Ectodermal cell (in vitro differentiated cells): ENCODE measurements around the gene TIAM2.

ENCODE experiments used
- H3K27ac ChIP-seq: 2 replicates; pipeline ENCODE4 v1.7.0; 2013; ENCODE audit warnings: mild to moderate bottlenecking, low read depth, low read length; ENCODE audit not compliant: insufficient read depth, poor library complexity, severe bottlenecking
- H3K27me3 ChIP-seq: 2 replicates; pipeline ENCODE4 v1.7.0; 2013; ENCODE audit warnings: mild to moderate bottlenecking, low read length; ENCODE audit not compliant: insufficient read depth, control insufficient read depth, poor library complexity, severe bottlenecking
- H3K36me3 ChIP-seq: one replicate; pipeline ENCODE4 v1.7.0; 2013; ENCODE audit warnings: low read length; ENCODE audit not compliant: control insufficient read depth, insufficient read depth
- H3K4me1 ChIP-seq: one replicate; pipeline ENCODE4 v1.7.0; 2013; ENCODE audit warnings: low read length; ENCODE audit not compliant: control insufficient read depth, insufficient read depth
- H3K4me3 ChIP-seq: 2 replicates; pipeline ENCODE4 v1.7.0; 2013; ENCODE audit warnings: low read depth, low read length, control low read depth; ENCODE audit not compliant: insufficient read depth
- H3K9me3 ChIP-seq: 2 replicates; pipeline ENCODE4 v1.7.0; 2013; ENCODE audit warnings: mild to moderate bottlenecking, low read length, moderate library complexity; ENCODE audit not compliant: control insufficient read depth
- WGBS, 2 experiments: methylation state at CpG; one replicate each; pipeline ENCODE4 v1.1.7; 2013; ENCODE audit warnings: missing lambda C conversion rate in 2 of 2; 5-methylcytosine and 5-hydroxymethylcytosine counted together

The TIAM2 gene

DNA sequence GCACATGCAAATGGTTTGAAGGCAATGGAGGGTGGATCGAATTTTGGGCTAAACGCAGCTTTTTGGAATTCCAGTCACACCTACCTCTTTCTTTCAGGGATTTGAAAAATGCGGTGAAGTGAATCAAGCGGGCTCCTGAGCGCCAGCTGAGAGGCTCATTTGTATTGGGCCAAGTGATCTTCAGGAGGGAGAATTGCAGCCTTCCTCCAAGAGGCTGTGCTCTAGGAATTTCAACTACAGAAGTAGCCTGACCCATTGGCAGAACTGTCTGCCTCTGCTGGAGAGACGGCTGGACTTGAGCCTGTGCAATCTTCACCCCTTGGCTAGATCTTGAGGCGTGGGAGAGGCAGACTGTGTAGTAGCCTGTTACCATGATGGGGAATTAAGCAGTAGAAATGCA lies 5.7 kb upstream of the TIAM2 start:
- Histone ChIP-seq H3K9me3 (no peaks in the 10 kb centered on the region), H3K27ac (no peak overlapping the region), H3K4me3 (no peak overlapping the region), H3K36me3 (no peaks in the 10 kb centered on the region), H3K27me3 (no peaks in the 10 kb centered on the region), H3K4me1 (peaks cover 10% of the 10 kb centered on the region)
- WGBS, 2 experiments: 76 to 77% methylated on average over 6 to 7 of the region's 7 CpGs

DNA sequence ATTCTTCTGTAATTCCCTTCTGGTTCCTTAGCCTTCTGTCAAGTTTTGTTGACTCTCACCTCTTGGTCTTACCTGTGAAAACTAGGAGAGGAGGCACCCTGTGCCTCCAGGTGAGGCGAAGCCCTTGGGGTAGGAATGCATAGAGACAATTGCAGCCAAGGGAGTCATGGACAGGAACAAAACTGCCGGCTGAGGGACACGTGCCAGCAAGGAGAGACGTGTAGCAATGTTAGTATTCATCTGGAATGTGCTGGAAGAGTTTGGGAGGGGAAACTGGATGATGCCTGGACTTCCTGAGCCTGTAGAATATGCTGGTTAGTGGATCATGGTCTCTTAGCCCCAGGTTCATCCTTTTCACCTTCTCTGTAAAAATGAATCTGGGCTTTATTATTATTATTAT lies 3.9 kb upstream of the TIAM2 start:
- no peak overlapping the region for H3K27ac ChIP-seq
- peaks cover 11% of the 10 kb centered on the region for H3K4me1 ChIP-seq
- no peak overlapping the region for H3K4me3 ChIP-seq
- no peaks in the 10 kb centered on the region for H3K9me3 ChIP-seq
- WGBS, 2 experiments: 82 to 87% methylated on average over 4 of the region's 4 CpGs
- H3K36me3 ChIP-seq: no peaks in the 10 kb centered on the region
- H3K27me3 ChIP-seq: no peaks in the 10 kb centered on the region

DNA sequence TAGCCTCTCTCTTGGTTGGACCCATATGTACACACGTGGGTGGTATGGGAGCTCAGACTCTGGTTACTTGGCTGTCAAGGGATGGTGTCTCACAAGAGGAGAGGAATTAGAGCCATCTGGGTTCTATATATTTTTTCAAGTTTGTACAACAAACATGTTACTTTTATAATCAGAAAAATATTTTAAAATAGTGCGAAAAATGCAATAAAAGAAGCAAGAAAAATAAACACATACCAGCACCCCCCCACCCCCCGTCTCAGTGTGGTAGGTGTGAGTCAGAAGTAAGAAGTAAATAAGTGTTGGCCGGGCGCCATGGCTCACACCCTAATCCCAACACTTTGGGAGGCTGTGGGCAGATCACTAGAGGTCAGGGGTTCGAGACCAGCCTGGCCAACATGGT lies 2.1 kb upstream of the TIAM2 start:
- Histone ChIP-seq H3K27me3 (no peaks in the 10 kb centered on the region), H3K4me3 (no peak overlapping the region), H3K36me3 (no peaks in the 10 kb centered on the region), H3K27ac (no peak overlapping the region), H3K9me3 (no peaks in the 10 kb centered on the region), H3K4me1 (peaks cover 20% of the 10 kb centered on the region)
- WGBS, 2 experiments: 91 to 97% methylated on average over 4 to 5 of the region's 6 CpGs

DNA sequence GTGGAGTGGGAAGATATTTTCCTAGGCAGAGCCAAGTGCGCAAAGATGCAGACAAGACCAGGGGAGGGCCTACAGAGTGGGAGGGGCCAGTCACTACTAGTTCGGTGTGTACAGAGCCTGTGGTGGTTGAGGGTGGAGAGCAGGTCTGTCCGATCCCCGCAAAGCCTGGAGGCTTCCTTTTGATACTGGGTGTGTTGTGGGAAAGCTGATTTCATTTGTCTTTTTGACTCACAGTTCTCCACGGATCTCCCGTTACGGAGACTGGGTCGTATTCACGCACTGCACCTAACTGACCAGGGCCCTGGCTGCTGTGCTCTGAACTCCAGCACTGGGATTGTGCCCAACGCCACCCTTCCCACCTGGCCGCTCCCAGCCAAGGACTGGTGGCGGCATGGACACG lies 1.4 kb upstream of the TIAM2 start:
- no peaks in the 10 kb centered on the region for H3K9me3 ChIP-seq
- no peak overlapping the region for H3K27ac ChIP-seq
- no peaks in the 10 kb centered on the region for H3K27me3 ChIP-seq
- no peaks in the 10 kb centered on the region for H3K36me3 ChIP-seq
- H3K4me3 ChIP-seq: no peak overlapping the region
- peaks cover 20% of the 10 kb centered on the region for H3K4me1 ChIP-seq
- WGBS, 2 experiments: 92 to 94% methylated on average over 13 of the region's 13 CpGs

DNA sequence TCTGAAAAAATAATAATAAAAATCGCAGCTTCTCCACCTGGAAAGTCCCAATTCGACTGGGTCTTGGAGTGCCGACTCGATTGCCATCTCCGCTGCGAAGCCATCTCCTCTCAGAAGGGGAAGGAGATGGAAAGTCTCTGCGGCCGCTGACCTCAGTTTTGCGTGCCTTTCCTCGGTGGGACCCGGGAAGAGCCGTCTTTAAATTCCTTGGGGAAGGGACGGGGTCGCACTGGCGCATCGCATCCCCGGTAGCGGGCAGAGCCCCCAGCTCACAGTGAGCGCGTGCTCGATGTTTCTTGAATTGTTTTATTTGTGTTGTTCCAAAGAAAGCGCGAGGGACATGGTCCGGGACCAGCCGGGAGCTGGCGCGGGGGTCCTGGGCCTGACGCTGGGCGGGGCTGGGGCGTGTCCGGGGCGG lies 270 bp upstream of the TIAM2 start:
- Histone ChIP-seq H3K9me3 (no peaks in the 10 kb centered on the region), H3K4me3 (peak overlapping the region; percentile 94), H3K4me1 (peaks cover 12% of the 10 kb centered on the region), H3K27ac (no peak overlapping the region), H3K27me3 (no peaks in the 10 kb centered on the region), H3K36me3 (no peaks in the 10 kb centered on the region)
- 11 to 12% methylated on average over 32 of the region's 32 CpGs for WGBS, 2 experiments

DNA sequence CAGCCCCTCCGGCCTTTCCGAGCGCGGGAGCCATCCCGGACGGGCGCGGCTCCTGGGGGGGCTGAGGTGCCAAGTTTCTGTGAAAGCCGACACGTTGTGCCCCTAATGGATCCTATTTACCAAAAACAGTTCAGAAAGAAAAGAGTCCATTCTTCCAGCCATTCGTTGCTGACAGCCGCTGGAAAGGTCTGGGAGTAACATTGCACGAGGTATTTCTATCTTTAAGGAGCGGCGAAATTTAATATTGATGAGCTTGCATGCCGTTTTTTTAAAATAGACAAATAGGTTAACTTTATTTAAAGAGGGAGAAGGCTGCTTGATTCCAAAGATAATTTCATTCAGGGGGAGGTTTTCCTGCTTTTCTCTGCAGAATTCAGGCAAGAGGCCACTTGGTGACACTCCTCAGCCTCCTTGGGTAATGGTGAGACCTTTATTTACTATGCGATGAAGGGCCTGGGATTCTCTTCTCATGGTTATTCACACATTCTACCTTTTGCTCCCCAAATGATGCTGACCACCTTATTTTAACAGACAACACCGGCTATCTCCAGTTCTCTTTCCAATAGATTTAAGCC lies 988 bp downstream of the TIAM2 start:
- WGBS, 2 experiments: 8% methylated on average over 18 of the region's 18 CpGs
- Histone ChIP-seq H3K27me3 (no peaks in the 10 kb centered on the region), H3K36me3 (no peaks in the 10 kb centered on the region), H3K27ac (no peak overlapping the region), H3K4me1 (peaks cover 12% of the 10 kb centered on the region), H3K9me3 (no peaks in the 10 kb centered on the region), H3K4me3 (peak overlapping the region; percentile 94)

DNA sequence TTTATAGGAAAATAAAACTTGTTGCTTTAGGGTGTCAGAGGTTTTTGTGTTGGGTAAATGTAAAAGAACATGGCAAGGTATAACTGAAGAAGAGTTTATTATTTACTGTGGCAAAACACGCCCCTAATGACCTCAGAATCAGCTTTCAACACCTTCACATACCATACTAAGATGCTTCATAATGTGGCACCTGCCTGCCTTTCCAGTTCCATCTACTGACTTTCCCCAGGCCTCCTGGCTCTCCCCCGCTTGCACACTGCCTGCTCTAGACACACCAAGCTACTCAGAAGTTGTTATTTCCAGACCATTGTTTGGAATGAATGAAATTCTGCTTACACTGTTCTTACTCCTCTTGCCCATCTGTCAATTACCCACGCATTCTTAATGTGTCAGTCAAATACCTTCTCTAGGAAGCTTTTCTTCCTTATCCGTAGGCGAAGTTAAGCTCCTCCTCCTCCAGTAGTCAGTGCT lies 1.8 kb downstream of the TIAM2 start:
- peak overlapping the region; percentile 2 for H3K4me3 ChIP-seq
- no peak overlapping the region for H3K27ac ChIP-seq
- H3K27me3 ChIP-seq: no peaks in the 10 kb centered on the region
- 62% methylated on average over 5 of the region's 5 CpGs for WGBS, 2 experiments
- H3K36me3 ChIP-seq: no peaks in the 10 kb centered on the region
- peaks cover 12% of the 10 kb centered on the region for H3K4me1 ChIP-seq
- H3K9me3 ChIP-seq: no peaks in the 10 kb centered on the region

DNA sequence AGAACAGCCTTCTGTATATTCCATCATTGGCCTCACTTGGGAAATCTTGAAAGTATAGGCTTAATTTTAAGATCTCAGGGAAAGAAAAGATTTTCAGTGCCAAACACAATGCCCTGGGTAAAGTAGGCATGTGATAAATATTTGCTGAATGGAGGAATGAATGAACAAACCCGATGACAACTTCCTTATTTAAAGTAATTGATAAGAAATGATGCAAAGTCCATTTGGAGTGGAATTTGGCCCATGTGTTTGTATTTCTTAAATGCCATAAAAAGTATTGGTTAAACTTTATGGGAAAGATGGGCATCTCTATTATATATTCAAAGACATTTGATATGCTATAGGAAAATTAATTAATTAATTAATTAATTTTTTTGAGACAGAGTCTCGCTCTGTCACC lies 3.7 kb downstream of the TIAM2 start:
- Histone ChIP-seq H3K27ac (no peak overlapping the region), H3K36me3 (no peaks in the 10 kb centered on the region), H3K4me1 (peaks cover 15% of the 10 kb centered on the region), H3K4me3 (no peak overlapping the region), H3K27me3 (no peaks in the 10 kb centered on the region), H3K9me3 (no peaks in the 10 kb centered on the region)
- WGBS, 2 experiments: 87 to 98% methylated on average over 2 of the region's 2 CpGs

DNA sequence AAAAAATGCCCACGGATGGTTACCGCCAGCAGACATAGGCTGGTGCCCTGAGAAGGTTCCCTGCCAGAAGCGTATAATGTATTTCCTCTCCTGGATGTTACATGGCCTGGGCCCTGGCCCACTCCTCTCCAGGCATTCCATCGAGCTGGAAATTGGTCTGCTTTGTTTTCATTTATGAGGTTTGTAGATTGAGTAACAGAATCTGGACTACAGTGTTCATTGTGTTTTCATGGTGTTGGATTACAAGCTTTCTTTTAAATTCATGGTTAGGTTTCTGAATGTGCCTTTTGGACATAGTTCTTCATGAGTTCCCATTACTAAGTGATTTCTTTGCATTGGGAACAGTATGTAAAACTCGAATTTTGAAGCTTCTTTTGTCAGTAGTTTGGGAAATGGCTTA lies 6.4 kb downstream of the TIAM2 start:
- H3K27ac ChIP-seq: no peak overlapping the region
- no peaks in the 10 kb centered on the region for H3K9me3 ChIP-seq
- peaks cover 10% of the 10 kb centered on the region for H3K4me1 ChIP-seq
- no peaks in the 10 kb centered on the region for H3K36me3 ChIP-seq
- H3K4me3 ChIP-seq: no peak overlapping the region
- H3K27me3 ChIP-seq: no peaks in the 10 kb centered on the region
- 94 to 96% methylated on average over 5 of the region's 5 CpGs for WGBS, 2 experiments

DNA sequence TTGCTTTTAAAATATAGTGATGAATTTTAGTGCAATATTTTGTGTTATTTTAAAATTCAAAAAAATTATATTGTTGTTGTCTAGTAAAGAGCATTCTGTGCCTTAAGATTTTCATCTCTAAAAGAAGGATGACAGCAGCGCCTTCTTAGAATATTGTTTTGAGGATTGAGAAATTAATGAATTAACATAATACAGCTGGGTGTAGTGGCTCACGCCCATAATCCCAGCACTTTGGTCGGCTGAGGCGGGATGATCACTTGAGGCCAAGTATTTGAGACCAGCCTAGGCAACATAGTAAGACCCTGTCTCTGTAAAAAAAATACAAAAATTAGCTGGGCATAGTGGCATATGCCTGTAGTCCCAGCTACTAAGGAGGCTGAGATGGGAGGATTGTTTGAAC lies 6.8 kb downstream of the TIAM2 start:
- Histone ChIP-seq H3K4me3 (no peak overlapping the region), H3K36me3 (no peaks in the 10 kb centered on the region), H3K27ac (no peak overlapping the region), H3K9me3 (no peaks in the 10 kb centered on the region), H3K4me1 (peaks cover 6% of the 10 kb centered on the region), H3K27me3 (no peaks in the 10 kb centered on the region)
- 71 to 80% methylated on average over 4 of the region's 4 CpGs for WGBS, 2 experiments

DNA sequence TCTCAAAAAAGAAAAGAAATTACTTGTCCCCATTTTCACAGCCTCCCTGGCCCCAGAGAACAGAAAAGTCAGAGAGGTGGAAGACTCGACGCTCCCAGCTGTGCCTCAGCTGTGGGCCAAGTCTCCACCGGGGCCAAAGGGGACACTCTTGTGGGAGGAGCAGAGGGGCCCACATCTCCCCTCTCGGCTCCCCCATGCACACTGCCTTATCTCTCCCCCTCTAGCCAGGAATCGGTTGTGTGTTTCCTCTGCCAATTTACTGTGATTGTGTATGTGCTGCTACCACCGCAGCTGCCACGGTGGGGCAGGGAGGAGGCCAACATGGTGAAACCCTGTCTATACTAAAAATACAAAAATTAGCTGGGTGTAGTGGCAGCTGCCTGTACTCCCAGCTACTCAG lies 8.4 kb downstream of the TIAM2 start:
- Histone ChIP-seq H3K9me3 (no peaks in the 10 kb centered on the region), H3K36me3 (no peaks in the 10 kb centered on the region), H3K4me1 (peaks cover 5% of the 10 kb centered on the region), H3K27me3 (no peaks in the 10 kb centered on the region), H3K4me3 (no peak overlapping the region), H3K27ac (no peak overlapping the region)
- 78 to 83% methylated on average over 7 of the region's 7 CpGs for WGBS, 2 experiments
